CD4-positive, alpha-beta T cell treated with Interleukin-12 subunit alpha and Interleukin-12 subunit beta, for 1 hour (primary cell): ENCODE data around the gene GDPGP1.
"Not testable (repeated sequence)": the region's sequence is repeated elsewhere in the genome, so short reads cannot be mapped to it uniquely, and the experiment has no call there.

ENCODE experiments used
- DNase-seq: peaks from one replicate; pipeline ENCODE4 v3.0.0-alpha.2; 2020

The GDPGP1 gene, protein sequence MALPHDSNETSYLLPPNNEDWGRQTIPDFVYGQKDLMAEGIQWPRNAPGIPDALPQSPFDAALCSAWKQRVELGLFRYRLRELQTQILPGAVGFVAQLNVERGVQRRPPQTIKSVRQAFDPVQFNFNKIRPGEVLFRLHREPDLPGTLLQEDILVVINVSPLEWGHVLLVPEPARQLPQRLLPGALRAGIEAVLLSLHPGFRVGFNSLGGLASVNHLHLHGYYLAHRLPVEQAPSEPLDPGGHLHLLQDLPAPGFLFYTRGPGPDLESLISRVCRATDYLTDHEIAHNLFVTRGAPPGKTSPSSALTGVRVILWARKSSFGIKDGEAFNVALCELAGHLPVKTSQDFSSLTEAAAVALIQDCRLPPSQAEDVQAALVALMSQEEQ

DNA sequence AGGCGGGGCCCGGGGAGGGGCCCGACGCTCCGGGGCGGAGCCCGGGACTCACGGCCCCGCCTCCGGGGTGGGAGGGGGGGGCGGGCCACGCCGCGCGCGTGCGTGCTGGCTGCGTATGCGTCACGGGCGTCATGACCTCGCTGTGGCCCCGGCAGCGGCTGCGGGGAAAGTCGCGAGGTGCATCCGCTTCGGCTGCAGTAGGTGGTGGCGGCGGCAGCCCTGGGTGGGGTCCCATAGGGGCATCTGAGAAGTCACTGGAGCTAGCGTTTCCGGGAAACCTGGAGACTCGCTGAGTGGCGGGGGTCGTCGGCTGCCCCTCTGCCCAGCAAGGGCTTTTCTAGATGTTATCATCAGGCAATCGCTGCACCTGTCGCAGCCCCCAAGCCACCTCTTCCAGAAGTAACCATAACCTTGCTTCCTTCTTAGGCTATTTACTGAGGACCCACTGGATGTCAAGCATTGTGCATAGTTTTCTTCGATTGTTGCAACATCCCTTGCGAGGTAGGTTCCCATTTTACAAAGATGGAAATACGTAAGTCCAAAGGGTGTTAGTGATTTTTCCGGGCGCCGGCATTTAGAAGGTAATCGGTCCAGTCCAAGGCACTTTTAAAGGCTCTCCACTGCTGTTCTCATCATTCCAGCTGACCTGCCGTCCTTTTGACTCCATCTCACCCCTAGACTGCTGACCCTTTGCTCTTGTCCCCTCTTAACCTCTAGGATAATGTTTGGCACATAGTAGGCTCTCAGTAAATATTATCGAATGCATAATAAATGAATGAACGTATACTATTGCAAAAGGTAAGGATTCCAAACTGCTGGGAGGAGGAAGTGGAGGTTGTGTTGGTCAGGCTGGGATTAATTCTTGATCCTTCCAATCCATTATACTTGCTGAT is at the start of gene GDPGP1:
Gene GDPGP1 (plus strand): TSS at position 114 of the 893 bp plus-strand sequence. CDS start 6,700 bp downstream, outside the sequence.
- DNase-seq, result no peak

DNA sequence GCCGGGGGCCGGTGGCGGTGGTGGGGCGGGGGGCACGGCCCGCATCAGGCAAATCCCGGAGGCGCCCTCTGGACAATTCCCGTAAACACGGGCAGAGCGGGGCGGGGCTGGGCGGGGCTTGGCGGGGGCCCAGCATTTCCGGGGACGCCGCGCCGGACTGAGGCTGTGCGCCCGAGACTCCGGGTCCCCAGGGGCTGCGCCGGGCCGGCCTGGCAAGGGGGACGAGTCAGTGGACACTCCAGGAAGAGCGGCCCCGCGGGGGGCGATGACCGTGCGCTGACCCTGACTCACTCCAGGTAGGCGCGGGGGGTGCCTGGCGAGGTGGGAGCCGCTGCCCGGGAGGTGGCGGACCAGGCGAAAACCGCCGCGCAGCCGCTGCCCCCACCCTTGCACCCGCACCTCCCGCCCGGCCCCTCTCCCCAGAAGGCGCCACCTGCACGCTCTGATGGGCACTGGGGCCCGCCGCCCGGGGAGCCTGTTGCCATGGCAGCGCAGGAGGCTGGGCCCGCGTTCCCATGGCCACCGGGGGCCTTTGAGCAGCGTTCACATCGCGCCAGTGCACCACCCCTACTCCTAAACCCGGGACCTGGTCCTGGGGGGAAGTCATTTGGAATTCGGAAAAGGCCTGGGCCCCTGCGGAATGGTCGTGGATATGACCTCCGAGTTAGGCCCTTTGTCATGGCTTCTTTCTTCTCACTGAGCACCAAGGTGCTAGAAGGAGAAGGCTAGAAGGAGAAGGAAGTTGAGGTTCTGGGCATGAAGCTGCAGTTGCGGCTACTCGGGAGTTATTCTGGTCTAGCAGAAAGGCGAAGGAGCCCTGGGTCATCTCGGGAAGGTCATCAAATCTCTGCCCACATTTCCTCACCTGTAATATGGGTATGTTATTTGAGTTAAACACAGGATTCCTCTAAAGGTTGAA is 49.0 kb upstream of the GDPGP1 start:
- DNase-seq, result peak; percentile 65

DNA sequence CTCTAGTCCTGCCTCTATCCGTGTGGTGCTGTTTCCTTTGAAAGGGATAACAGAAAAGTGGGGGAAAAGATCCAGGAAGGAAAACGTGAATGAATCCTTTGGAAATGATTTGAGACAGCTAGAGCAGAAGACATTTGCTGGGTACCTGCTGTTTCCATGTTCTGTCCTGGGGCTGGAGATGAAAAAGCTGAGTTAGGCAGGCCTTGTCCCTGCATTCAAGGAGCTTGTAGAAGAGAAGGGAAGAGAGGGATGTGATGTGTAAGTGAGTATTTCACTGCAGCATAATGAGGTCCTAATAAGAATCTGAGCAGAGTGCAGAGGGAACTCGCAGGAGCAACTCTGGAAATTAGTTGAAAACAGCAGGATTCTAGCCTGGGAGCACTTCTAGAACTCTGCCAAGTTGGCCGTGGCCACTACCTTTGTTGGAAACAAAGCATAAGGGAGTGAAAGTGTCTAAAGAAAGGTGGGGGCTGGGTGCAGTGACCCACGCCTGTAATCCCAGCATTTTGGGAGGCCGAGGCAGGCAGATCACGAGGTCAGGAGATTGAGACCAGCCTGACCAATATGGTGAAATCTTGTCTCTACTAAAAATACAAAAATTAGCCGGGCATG is 46.6 kb upstream of the GDPGP1 start:
- DNase-seq, result no peak

DNA sequence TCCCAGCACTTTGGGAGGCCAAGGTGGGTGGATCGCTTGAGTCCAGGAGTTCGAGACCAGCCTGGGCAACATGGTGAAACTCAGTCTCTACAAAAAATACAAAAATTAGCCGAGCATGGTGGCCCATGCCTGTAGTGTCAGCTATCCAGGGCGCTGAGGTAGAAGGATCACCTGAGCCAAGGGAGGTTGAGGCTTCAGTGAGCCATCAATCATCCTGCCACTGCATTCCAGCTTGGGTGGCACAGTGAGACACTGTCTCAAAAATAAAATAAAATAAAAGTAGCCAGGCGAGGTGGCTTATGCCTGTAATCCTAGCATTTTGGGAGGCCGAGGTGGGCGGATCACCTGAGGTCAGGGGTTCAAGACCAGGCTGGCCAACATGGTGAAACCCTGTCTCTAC is 45.9 kb upstream of the GDPGP1 start:
- DNase-seq, result not testable (repeated sequence)

DNA sequence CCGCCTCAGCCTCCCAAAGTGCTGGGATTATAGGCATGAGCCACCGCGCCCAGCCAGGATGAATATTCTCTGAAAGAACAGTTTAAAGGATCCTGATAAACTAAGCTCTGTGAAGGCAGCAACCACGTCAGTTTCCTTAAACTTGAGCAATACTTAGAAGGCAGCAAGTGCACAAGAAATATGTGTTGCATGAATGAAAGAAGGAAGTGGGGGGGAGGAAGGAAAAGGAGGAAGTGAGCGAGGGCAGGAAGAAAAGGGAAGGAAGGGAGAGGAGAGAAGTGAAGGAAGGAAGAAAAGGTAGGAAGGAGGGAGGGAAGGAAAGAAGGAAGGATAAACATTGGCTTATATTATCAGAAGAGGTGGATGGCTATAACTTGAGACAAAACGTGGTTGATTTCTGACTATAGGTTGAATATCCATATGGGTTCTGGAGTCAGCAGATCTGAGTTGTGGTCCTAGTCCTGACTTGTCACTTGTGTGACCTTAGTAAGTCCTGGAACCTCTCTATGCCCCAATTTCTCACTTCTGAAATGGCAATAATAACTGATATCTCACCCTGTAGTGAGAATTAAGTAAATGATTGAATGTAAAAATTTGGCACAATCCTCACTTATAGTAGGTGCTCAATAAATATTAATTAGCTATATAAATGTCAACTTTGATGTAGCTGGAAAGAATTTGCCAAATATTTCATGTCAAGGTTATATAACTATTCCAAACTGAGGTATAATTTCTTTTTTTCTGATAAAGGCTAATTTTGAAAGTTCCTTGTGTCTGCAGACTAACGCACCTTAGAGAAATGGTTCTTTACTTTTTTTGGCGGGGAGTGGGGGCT is 44.9 kb upstream of the GDPGP1 start:
- no peak for DNase-seq

DNA sequence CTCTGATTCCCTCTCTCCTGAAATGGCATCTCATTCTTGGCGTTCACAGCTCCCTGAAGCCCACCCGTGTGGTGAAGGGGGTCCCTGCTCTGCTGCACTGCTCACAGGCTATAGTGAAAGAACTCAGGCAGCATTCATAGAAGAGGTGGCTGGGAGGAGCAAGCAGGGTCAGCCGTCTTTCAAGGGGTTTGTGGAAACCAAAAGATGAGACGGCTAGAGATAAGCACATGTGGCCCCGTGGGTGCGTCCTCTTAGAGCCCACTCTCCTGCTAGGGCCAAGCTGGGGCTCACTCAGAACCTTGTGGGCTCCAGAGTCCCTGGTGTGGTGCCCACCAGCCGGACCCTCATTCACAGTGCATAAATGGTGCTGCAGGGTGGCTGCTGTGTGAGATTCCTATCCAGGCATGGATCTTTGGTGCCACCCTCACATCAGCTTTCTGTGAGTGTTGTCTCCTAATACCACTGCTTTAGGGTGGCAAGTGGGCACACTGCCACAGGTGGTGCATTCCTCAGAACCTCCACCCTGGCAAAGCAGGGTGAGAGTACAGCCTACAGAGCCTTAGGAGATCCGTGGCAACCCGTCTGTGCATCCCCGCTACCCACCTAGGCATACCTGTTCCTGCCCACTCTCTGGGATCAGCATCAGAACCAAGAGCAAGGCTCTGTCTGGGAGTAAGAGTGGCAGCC is 44.1 kb upstream of the GDPGP1 start:
- DNase-seq, result no peak

DNA sequence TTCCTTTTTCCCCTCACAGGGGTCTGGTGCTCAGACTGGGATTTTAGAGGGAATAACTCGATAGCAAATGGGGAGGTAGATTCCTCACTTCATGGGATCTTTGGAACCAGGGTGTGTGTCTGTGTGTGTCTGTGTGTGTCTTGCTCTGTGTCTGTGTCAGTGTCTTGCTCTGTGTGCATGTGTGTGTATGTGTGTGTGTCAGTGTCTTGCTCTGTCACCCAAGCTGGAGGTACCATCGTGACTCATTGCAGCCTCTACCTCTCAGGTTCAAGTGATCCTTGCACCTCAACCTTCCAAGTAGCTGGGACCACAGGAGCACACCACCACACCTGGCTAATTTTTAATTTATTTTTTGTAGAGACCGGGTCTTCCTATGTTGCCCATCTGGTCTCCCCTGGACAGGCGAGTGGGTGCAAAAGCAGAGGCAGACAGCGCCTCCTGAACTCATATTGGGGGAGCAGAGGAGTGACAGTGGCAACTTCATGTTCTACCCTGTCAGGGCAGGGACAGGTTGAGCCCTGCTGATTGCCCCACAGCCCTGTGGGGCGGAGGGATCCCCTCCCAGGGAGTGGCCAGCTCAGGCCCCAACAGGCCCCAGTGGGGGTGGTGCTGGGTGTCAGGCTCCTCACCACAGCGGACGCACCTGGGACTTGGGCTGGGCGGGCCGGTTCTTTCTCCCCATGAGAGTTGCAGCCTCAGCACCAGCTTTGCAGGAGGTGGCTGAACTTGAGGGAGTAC is 43.2 kb upstream of the GDPGP1 start:
- no peak for DNase-seq

DNA sequence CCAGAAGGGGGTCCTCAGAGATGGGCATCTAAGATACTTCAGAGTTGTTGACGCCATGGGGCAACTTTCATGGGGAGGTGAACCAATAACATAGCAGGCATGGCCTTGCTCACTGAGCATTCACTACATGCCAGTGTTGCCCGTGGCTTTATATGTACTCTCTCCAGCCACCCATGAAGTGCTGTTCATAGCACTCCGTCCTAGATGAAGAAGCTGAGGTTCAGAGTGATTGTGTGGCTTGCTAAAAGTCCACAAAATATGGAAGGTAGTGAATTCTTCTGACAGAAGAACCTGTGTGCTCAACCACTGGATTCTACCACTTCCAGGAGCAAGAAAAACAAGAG is 42.7 kb upstream of the GDPGP1 start:
- DNase-seq, result no peak

DNA sequence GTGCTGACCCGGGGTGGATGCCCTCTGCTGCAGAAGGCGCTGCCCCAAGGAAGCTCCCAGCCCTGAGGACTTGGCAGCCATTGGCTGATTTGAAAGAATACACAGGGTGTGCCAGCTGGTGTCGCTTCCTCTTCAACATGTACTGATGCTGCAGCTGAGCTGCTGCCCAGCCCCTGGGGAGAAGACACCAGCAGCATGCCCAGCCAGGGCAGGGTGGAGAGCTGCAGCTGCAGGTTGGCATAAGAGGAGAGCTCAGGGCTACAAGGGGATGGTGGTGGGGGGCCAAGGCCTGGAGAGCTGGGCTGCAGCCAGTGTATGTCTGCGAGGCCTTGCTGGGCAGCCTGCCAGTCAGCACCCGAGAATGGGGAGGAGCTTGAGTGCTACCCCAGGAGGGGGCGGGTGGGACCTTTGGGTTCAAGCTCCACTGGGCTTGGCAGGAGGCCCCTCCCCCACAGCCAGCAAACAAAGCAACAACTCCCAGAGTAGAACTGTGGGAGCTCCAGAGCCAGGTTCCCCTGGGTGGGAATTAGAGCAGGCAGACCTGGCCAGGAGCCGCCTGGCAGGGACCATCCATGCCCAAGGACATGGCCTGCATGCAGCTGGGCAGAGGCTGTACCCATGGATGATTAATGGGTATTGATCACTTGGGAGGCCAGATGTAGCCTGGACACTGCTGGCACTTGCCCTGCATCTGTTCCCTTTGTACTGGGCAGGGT is 42.1 kb upstream of the GDPGP1 start:
- DNase-seq, result peak; percentile 31

DNA sequence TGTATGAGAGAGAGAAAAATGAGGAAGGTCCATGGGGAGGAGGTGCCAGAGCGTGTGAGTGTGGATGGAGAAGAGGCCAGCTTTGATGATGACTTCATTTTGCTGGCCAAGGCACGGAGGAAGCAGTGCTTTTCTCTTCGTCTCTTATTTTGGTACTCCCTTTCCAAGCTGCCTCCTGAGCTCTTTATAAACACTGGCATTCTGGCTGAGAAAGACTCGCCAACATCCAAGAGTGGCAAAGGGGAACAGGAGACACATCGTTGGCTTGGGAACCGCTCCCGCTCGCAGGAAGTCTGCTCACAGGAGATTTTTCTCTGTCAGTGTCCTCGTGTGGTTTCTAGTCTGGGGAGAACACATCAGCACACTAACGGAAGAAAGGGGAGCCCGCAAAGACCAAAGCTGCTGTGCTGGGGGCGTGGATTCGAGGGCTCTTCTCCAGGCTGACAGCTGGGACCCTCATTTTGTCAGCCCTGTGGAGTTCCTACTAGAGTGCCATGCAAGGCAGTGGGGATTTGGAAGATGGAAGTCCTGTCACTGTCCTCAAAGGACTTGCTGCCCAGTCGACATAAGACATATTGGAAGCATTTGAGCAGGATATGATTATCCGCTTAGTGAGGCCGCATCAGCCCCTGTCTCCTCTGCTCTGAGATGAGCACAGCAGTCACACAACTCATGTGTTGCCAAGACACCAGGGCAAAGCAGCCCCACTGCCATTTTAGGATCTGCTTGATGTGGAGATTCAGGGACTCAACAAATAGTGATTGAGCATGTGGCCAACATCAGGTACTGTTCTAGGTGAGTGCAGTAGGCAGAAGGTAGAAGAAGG is 40.8 kb upstream of the GDPGP1 start:
- DNase-seq, result no peak

DNA sequence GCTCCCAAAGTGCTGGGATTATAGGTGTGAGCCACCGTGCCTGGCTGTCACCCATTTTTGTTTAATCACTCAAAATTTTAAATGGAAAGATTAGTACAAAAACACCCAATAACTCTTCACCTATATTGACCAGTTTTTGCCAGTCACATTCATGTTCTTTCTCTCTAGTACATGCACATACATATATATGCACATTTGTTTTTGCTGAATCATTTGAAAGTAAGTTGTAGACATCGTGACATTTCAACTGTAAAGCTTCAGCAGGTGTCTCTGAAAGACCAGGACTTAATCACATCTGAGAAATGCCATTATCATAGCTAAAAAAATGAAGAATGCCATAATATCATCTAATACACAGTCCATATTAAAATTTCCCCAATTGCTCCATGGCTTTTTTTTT is 39.4 kb upstream of the GDPGP1 start:
- no peak for DNase-seq

DNA sequence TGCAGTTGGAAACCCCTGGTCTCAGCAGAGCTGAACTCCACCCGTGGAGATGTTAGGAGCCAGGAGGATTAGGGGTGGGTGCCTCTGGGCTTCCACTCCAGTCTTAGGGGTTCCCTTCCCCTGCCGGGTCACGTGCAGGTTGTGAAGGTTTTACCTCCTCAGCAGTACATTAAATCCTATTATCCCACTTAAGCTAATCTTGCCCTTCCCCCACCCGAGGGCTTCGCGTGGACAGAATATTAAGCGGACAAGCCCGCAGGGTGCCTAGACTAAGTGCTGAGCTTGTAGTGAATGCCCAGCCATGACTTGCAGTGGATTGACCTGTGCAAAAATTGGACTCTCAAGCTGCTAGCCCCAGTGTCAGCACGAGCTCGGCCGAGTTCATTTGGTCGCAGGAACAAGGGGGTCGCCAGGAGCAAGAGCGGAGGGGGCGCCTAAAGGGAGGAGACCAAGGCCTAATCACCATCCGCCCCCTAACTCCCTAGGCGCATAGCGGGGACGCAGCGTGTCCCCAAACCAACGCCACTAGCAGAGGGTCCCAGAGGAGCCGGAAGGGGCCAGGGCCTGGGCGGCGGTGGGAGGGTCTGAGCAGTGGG is 33.4 kb upstream of the GDPGP1 start:
- no peak for DNase-seq

DNA sequence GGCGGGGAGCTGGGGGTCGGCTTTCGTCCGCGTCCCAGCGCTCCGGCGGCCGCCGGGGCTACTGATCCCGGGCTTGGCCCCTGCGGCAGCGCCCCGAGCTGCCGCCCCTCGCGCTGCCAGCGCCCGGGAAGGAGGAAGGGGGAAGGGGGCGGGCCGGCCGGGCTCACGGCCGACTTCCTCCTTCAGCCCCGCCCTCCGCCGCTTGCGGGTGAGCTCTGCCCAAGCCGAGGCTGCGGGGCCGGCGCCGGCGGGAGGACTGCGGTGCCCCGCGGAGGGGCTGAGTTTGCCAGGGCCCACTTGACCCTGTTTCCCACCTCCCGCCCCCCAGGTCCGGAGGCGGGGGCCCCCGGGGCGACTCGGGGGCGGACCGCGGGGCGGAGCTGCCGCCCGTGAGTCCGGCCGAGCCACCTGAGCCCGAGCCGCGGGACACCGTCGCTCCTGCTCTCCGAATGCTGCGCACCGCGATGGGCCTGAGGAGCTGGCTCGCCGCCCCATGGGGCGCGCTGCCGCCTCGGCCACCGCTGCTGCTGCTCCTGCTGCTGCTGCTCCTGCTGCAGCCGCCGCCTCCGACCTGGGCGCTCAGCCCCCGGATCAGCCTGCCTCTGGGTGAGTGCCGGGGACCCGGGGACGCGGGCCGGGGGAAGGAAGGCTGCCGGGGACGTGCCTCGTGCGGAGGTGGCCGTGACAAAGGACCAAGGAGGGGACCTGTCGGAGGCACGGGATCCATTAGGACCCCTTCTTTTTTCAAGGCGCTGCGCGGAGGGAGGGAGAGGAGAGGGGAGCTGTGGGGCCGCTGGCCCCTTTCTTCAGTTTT is 32.7 kb upstream of the GDPGP1 start, which contains the start of gene SEMA4B:
Gene SEMA4B (plus strand): TSS at position 201 of the 814 bp plus-strand sequence. CDS start 249 bp downstream, at position 450.
- peak; percentile 74 for DNase-seq

DNA sequence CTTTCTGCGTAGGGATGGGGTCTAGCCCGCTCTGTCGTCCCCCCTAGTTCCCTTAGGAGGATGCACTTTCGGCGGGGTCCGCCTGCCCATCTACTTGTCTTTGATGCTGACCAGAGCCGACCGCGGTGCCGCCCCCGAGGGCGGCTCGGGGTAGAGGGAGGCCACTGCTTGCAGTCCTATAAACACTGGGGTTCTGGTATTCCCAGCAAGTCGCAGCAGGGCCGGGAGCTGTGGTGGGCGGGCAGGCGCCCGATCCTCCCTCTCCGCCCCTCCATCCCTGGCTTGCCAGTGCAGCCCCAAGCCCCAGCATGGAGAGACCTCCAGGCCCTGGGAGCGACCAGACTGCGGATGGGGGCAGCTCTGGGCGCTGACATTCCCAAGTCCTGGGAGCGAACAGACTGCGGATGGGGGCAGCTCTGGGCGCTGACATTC is 32.0 kb upstream of the GDPGP1 start:
- DNase-seq, result no peak

DNA sequence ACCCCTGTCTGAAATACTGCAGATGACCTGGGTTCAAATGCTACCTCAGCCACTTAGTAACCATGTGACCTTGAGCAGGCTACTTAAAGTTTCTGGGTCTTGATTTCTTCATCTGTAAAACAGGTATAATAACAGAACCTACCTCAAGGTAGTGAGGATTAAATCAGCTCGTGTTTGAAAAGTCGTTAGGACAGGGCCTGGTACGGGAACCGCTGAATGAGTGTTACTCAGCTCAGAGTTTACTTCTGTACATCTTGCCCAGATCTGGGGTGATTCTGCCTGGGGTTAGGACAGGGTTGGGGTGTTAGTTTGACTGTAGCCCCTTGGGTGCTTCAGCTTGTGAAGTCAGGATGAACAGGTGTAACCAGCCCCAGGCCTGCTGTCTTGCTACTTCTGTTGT is 31.1 kb upstream of the GDPGP1 start:
- DNase-seq, result no peak

DNA sequence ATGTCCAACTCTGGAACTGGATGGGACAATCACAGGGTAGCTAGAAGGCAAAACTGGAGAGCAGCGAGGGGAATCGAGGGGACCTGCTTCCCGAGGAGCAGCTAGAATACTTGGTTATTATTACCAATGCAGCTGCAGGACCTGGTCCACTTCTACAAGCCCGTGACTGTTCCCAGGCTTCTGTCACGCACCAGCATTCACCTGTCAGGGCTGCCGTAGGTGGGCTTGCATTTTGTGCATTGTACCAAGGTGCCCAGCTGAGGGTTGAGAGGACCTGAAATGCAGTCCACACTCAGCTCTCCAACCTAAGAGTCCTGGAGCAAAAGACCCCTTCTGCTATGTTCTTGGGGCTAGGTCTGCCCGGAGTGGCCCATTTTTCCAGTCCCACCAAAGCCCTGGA is 30.5 kb upstream of the GDPGP1 start:
- DNase-seq, result no peak

DNA sequence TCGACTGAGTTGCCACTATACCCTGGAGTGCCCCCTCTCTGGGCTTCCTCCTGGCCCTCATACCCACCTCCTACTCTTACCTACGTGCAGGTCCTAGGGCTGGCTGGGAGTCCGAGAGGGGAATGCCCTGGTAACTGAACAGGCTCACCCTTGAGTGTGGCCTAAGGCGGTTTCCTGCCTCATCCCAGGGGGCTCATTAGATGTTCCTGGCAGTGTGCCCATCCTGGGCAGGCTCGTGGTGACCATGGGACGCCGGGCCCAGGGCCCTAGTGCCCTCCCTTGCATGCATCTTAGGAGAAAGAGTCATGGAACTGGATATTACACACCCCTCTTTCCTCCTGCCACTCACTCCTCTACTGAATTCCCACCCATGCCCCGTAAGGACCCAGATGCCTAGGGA is 30.1 kb upstream of the GDPGP1 start:
- DNase-seq, result no peak
